Vagina (tissue), 2 donors: ENCODE data around the gene TRIM26. TPM values are rescaled to one million over a fixed set of nuclear protein-coding genes. Genes with fewer than 3 reads are reported as not detected.

Experiments
- DNase-seq, 2 donors: peaks; one replicate each; pipeline ENCODE4 v3.0.0-alpha.2; 2017; ENCODE audit errors: extremely low spot score in 2 of 2
- H3K27ac ChIP-seq: fragments of 200-600 bp; sonication (generic); one replicate; pipeline ENCODE4 v1.5.1; 2019
- H3K27me3 ChIP-seq: fragments of 200-600 bp; sonication (generic); one replicate; pipeline ENCODE4 v1.5.1; 2019
- H3K36me3 ChIP-seq, 2 donors: fragments of 200-600 bp; sonication (generic); one replicate each; pipeline ENCODE4 v1.5.1; 2017 to 2019
- H3K4me1 ChIP-seq: fragments of 200-600 bp; sonication (generic); one replicate; pipeline ENCODE4 v1.5.1; 2019
- H3K4me3 ChIP-seq, 2 donors: fragments of 200-600 bp; sonication (generic); 1 replicate in 1 of 2; 2 replicates in 1 of 2; pipeline ENCODE4 v1.5.1; 2016 to 2019
- H3K9me3 ChIP-seq: fragments of 200-600 bp; sonication (generic); one replicate; pipeline ENCODE4 v1.5.1; 2019
- POLR2A ChIP-seq, 2 donors: fragments of 450-650 bp; IDR thresholded peaks; one replicate each; pipeline ENCODE4 v1.6.1; 2017; ENCODE audit warnings: antibody characterized with exemption in 2 of 2, mild to moderate bottlenecking in 2 of 2, moderate library complexity in 2 of 2
- POLR2AphosphoS5 ChIP-seq, 2 donors: sonication (generic); formaldehyde crosslinking; IDR thresholded peaks; one replicate each; pipeline ENCODE4 v1.9.0; 2017; ENCODE audit warnings: antibody characterized with exemption in 2 of 2, mild to moderate bottlenecking in 2 of 2, low read depth in 1 of 2; ENCODE audit not compliant: insufficient read depth in 1 of 2
- intact Hi-C: fragments of 100-400 bp; cut with DNase I; formaldehyde crosslinking; loops from one replicate; pipeline ENCODE4 v1.15.1; 2023
- total RNA-seq: library from RNA; depleted of rRNA; stranded (reverse); fragments of >200 nt; gene quantifications from one replicate; pipeline ENCODE4 v1.2.3, GENCODE V29; 2016
- TF ChIP-seq, protein P1 (sequence below), 3 experiments: fragments of 450-650 bp in 2 of 3; fragments of 200-600 bp in 1 of 3; sonication (generic) in 1 of 3; IDR thresholded peaks; one replicate each; pipeline ENCODE4 v1.5.1; 2017 to 2019; ENCODE audit warnings: antibody characterized with exemption in 3 of 3, mild to moderate bottlenecking in 2 of 3, moderate library complexity in 2 of 3

The TRIM26 gene
- total RNA-seq, 1 donor from 2014 or later = 35.4 TPM

- Histone ChIP-seq H3K36me3 (no peaks in the 10 kb centered on the region), H3K4me1 (peaks cover 7% of the 10 kb centered on the region), H3K9me3 (no peaks in the 10 kb centered on the region), H3K27me3 (no peaks in the 10 kb centered on the region), H3K27ac (no peak overlapping the region), H3K4me3 (no peak overlapping the region)
- TF ChIP-seq POLR2A (IDR thresholded peaks at IDR 0.05) (no peak), POLR2AphosphoS5 (IDR thresholded peaks at IDR 0.05; ENCODE audit: insufficient read depth in 1 of 2, low read depth in 1 of 2) (no peak)
- intact Hi-C loops = no loop called here
- DNase-seq = peak in 1 of 2 donors; percentile 60
Observed at GRCh38 chr6:30152910-30153610, 60.1 kb downstream of the TRIM26 start.

DNA sequence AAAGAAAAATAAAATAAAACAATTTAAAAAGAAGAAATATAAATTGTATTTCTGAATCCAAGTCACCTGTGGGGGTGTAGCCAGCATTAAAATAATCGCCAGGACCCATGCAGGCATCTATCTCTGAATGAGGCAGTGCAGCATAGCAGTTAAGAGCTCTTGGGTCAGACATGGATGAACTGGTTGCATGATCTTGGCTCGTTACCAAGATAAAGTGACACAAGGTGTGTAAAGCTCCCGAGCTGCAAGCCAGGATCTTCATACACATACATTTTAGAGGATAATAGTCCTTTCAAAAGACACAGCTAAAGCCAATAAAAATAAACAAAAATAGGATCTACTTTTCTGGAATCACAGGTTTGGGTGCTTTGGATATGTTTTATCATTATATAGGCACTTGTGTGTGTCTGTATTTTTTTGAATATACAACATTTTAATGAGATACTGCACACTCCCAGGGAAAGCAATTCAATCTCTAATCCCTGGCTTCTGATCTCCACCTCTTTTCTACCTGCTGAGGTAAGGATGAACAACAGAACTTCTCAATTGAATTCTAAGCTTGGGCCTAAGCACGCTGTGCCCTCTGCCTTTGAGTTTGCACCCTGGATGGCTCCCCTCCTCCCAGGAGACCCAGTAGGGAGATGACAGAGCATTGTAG, 61.1 kb downstream of the TRIM26 start:
- DNase-seq = peak in 1 of 2 donors; percentile 25
- no peak overlapping the region for H3K27ac ChIP-seq
- H3K4me1 ChIP-seq = peaks cover 7% of the 10 kb centered on the region
- TF ChIP-seq POLR2A (IDR thresholded peaks at IDR 0.05) (no peak), POLR2AphosphoS5 (IDR thresholded peaks at IDR 0.05; ENCODE audit: insufficient read depth in 1 of 2, low read depth in 1 of 2) (no peak)
- TF ChIP-seq, protein P1, sequence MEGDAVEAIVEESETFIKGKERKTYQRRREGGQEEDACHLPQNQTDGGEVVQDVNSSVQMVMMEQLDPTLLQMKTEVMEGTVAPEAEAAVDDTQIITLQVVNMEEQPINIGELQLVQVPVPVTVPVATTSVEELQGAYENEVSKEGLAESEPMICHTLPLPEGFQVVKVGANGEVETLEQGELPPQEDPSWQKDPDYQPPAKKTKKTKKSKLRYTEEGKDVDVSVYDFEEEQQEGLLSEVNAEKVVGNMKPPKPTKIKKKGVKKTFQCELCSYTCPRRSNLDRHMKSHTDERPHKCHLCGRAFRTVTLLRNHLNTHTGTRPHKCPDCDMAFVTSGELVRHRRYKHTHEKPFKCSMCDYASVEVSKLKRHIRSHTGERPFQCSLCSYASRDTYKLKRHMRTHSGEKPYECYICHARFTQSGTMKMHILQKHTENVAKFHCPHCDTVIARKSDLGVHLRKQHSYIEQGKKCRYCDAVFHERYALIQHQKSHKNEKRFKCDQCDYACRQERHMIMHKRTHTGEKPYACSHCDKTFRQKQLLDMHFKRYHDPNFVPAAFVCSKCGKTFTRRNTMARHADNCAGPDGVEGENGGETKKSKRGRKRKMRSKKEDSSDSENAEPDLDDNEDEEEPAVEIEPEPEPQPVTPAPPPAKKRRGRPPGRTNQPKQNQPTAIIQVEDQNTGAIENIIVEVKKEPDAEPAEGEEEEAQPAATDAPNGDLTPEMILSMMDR (IDR thresholded peaks at IDR 0.05) = no peak
- no peaks in the 10 kb centered on the region for H3K36me3 ChIP-seq
- no peaks in the 10 kb centered on the region for H3K9me3 ChIP-seq
- no peak overlapping the region for H3K4me3 ChIP-seq
- intact Hi-C loops = no loop called here
- H3K27me3 ChIP-seq = no peaks in the 10 kb centered on the region

GRCh38 chr6:30151580-30151979, 61.6 kb downstream of the TRIM26 start:
- H3K36me3 ChIP-seq = no peaks in the 10 kb centered on the region
- H3K4me3 ChIP-seq = no peak overlapping the region
- DNase-seq = peak in 1 of 2 donors; percentile 25
- intact Hi-C loops = no loop called here
- peaks cover 7% of the 10 kb centered on the region for H3K4me1 ChIP-seq
- H3K9me3 ChIP-seq = no peaks in the 10 kb centered on the region
- no peaks in the 10 kb centered on the region for H3K27me3 ChIP-seq
- no peak for TF ChIP-seq POLR2A (IDR thresholded peaks at IDR 0.05)
- TF ChIP-seq, protein P1 (IDR thresholded peaks at IDR 0.05) = no peak
- no peak for TF ChIP-seq POLR2AphosphoS5 (IDR thresholded peaks at IDR 0.05; ENCODE audit: insufficient read depth in 1 of 2, low read depth in 1 of 2)
- H3K27ac ChIP-seq = no peak overlapping the region

GRCh38 chr6:30150671-30151395, 62.4 kb downstream of the TRIM26 start:
- TF ChIP-seq, protein P1 (IDR thresholded peaks at IDR 0.05) = no peak
- TF ChIP-seq POLR2AphosphoS5 (IDR thresholded peaks at IDR 0.05; ENCODE audit: insufficient read depth in 1 of 2, low read depth in 1 of 2) (no peak), POLR2A (IDR thresholded peaks at IDR 0.05) (no peak)
- Histone ChIP-seq H3K27me3 (no peaks in the 10 kb centered on the region), H3K9me3 (no peaks in the 10 kb centered on the region), H3K4me1 (peaks cover 7% of the 10 kb centered on the region), H3K27ac (no peak overlapping the region), H3K36me3 (no peaks in the 10 kb centered on the region), H3K4me3 (no peak overlapping the region)
- intact Hi-C loops = no loop called here
- peak in 1 of 2 donors; percentile 83 for DNase-seq

DNA sequence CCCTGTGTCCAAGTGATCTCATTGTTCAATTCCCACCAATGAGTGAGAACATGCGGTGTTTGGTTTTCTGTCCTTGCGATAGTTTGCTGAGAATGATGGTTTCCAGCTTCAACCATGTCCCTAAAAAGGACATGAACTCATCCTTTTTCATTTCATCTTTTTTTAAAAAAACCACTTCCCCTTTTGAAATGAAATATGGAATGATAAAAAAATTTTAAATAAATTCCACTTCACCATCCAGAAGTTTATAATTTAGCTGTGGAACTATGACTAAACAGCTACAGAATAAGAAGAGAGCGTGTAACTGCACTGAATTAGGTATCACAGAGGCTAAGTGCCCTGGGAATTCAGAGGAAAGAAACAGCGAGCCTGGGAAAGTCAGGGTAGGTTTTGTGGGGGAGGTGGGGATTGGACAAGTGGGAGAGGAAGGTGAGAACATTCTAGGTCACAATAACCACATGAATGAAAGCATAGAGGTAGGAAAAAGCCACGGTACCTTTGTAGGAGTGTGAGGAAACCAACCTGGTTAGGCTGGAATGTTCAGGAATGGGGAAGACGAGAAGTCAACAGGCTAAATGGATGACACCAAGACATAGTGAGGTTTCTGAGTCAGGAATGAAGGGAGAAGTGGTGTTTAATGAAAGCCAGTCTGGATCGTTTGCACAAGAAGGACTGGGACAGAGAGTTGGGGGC, 63.2 kb downstream of the TRIM26 start:
- Histone ChIP-seq H3K4me3 (no peak overlapping the region), H3K27me3 (no peaks in the 10 kb centered on the region), H3K36me3 (no peaks in the 10 kb centered on the region), H3K4me1 (peaks cover 6% of the 10 kb centered on the region), H3K9me3 (no peaks in the 10 kb centered on the region), H3K27ac (no peak overlapping the region)
- intact Hi-C loops = no loop called here
- TF ChIP-seq, protein P1 (IDR thresholded peaks at IDR 0.05) = no peak
- TF ChIP-seq POLR2AphosphoS5 (IDR thresholded peaks at IDR 0.05; ENCODE audit: insufficient read depth in 1 of 2, low read depth in 1 of 2) (no peak), POLR2A (IDR thresholded peaks at IDR 0.05) (no peak)
- peak in 1 of 2 donors; percentile 11 for DNase-seq
